Testis (tissue), 3 donors: ENCODE measurements around the gene ZBTB21. TPM values are rescaled to one million over a fixed set of nuclear protein-coding genes. Genes with fewer than 3 reads are reported as not detected.

ENCODE experiments used
- DNase-seq: peaks from one replicate; pipeline ENCODE4 v3.0.0-alpha.2; 2019
- H3K27ac ChIP-seq, 2 donors: fragments of 200-600 bp; sonication (generic); one replicate each; pipeline ENCODE4 v1.5.1; 2019
- H3K27me3 ChIP-seq: fragments of 200-600 bp; sonication (generic); one replicate; pipeline ENCODE4 v1.5.1; 2019
- H3K36me3 ChIP-seq: fragments of 200-600 bp; sonication (generic); one replicate; pipeline ENCODE4 v1.5.1; 2017; ENCODE audit warnings: low read depth; ENCODE audit errors: missing control alignments
- H3K4me1 ChIP-seq: fragments of 200-600 bp; sonication (generic); one replicate; pipeline ENCODE4 v1.5.1; 2019
- H3K4me3 ChIP-seq, 2 donors: fragments of 200-600 bp; sonication (generic); one replicate each; pipeline ENCODE4 v1.5.1; 2017 to 2019
- H3K9me3 ChIP-seq: fragments of 200-600 bp; sonication (generic); one replicate; pipeline ENCODE4 v1.5.1; 2017
- POLR2A ChIP-seq: fragments of 450-650 bp; IDR thresholded peaks from one replicate; pipeline ENCODE4 v1.6.1; 2017; ENCODE audit warnings: antibody characterized with exemption, mild to moderate bottlenecking, moderate library complexity
- WGBS, 2 donors: methylation state at CpG; one replicate each; pipeline ENCODE4 v1.1.5; 2018; 5-methylcytosine and 5-hydroxymethylcytosine counted together
- intact Hi-C: fragments of 100-400 bp; cut with DNase I; formaldehyde crosslinking; loops from one replicate; pipeline ENCODE4 v1.15.1; 2023; ENCODE audit warnings: low total_unique reads
- polyA plus RNA-seq: library from polyadenylated mRNA; stranded (reverse); fragments of 350-450 nt; fragmentation: Illumina TruSeq; extraction: RNeasy Lipid Tissue Mini Kit (QIAGEN cat#74804); gene quantifications from one replicate; pipeline ENCODE4 v1.2.3, GENCODE V29; 2014; ENCODE audit warnings: low read depth, low replicate concordance; ENCODE audit not compliant: insufficient read depth
- total RNA-seq, 2 donors: library from RNA; depleted of rRNA; stranded (reverse); fragments of >200 nt; gene quantifications; one replicate each; pipeline ENCODE4 v1.2.3, GENCODE V29; 2016
- TF ChIP-seq, protein P1 (sequence below), 3 experiments: fragments of 450-650 bp in 2 of 3; fragments of 200-600 bp in 1 of 3; sonication (generic) in 1 of 3; IDR thresholded peaks; one replicate each; pipeline ENCODE4 v1.5.1; 2016 to 2019; ENCODE audit warnings: antibody characterized with exemption in 3 of 3, mild to moderate bottlenecking in 2 of 3, moderate library complexity in 1 of 3

ZBTB21 gene
- total and polyA plus RNA-seq, 3 donors from 2014 or later, result 18.1 to 30.9 (median 26.3) TPM

DNA sequence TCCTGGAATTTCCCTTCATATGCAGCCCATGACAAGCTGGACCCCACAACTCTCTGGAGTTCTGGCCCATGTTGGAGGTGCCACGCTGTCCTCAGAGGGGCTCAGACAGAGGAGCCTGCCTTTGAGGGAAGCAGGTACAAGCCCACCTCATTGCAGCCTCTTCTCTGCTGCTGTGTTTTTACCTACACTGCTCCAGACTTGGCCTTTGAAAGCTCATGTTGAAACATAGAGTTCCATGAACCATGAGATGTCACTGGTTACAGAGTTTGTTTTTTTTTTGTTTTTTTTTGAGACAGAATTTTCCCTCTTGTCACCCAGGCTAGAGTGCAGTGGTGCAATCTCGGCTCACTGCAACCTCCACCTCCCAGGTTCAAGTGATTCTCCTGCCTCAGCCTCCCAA, 22.1 kb upstream of the ZBTB21 start:
- intact Hi-C loops, result no loop called here
- TF ChIP-seq, protein P1, sequence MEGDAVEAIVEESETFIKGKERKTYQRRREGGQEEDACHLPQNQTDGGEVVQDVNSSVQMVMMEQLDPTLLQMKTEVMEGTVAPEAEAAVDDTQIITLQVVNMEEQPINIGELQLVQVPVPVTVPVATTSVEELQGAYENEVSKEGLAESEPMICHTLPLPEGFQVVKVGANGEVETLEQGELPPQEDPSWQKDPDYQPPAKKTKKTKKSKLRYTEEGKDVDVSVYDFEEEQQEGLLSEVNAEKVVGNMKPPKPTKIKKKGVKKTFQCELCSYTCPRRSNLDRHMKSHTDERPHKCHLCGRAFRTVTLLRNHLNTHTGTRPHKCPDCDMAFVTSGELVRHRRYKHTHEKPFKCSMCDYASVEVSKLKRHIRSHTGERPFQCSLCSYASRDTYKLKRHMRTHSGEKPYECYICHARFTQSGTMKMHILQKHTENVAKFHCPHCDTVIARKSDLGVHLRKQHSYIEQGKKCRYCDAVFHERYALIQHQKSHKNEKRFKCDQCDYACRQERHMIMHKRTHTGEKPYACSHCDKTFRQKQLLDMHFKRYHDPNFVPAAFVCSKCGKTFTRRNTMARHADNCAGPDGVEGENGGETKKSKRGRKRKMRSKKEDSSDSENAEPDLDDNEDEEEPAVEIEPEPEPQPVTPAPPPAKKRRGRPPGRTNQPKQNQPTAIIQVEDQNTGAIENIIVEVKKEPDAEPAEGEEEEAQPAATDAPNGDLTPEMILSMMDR (IDR thresholded peaks at IDR 0.05), result no peak
- TF ChIP-seq POLR2A, result no peak
- Histone ChIP-seq H3K36me3 (no peaks in the 10 kb centered on the region), H3K27ac (no peak overlapping the region), H3K27me3 (no peaks in the 10 kb centered on the region), H3K9me3 (no peaks in the 10 kb centered on the region), H3K4me3 (no peak overlapping the region), H3K4me1 (no peaks in the 10 kb centered on the region)
- WGBS, 2 donors, result 93 to 96% methylated on average over 2 of the region's 2 CpGs
- no peak for DNase-seq

DNA sequence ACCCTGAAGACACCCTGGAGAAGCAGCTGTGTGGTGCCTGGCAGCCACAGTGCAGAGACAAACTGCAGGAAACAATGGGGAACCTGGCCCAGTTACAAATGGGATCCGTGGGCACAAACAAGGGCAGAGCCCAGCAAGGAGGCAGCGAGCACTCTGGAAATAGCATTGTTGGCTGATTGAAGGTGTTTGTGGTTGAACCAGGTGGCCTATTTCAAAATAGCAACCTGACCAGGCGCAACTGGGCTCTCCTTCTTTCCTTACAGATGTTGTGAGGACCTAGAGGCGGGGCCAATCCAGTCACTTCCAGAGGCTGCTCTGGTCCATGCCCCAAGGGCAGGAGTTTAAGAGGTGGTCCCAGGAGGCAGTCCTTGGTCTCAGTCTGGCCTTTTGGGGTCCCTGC, 21.7 kb upstream of the ZBTB21 start:
- no peaks in the 10 kb centered on the region for H3K4me1 ChIP-seq
- no peaks in the 10 kb centered on the region for H3K36me3 ChIP-seq
- 94 to 100% methylated on average over 3 to 4 of the region's 4 CpGs for WGBS, 2 donors
- no peaks in the 10 kb centered on the region for H3K27me3 ChIP-seq
- no peaks in the 10 kb centered on the region for H3K9me3 ChIP-seq
- intact Hi-C loops, result no loop called here
- no peak for DNase-seq
- no peak for TF ChIP-seq POLR2A
- TF ChIP-seq, protein P1 (IDR thresholded peaks at IDR 0.05), result no peak
- no peak overlapping the region for H3K27ac ChIP-seq
- H3K4me3 ChIP-seq, result no peak overlapping the region

DNA sequence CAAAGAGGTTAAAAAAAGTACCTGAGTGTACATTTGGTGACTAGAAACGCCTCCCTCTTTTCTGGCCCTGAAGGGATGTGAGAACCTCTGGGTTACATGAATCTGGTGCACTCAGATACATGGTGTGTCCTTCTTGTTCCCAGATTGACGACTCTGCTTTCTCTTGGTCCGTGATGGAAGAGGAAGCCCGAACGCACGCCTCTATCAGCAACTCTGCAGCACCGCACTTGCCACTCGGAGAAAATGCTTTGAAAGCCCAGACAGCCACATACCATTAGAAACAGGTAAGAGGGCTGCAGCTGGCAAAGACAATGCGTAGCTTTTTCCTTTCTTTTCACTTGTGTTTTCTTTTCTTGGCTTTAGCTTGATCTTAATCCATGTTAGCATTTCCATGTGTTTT, 21.1 kb upstream of the ZBTB21 start:
- TF ChIP-seq POLR2A, result no peak
- TF ChIP-seq, protein P1 (IDR thresholded peaks at IDR 0.05), result no peak
- DNase-seq, result no peak
- H3K9me3 ChIP-seq, result no peaks in the 10 kb centered on the region
- H3K27ac ChIP-seq, result no peak overlapping the region
- 79 to 97% methylated on average over 9 of the region's 9 CpGs for WGBS, 2 donors
- no peaks in the 10 kb centered on the region for H3K36me3 ChIP-seq
- no peaks in the 10 kb centered on the region for H3K4me1 ChIP-seq
- intact Hi-C loops, result no loop called here
- H3K27me3 ChIP-seq, result no peaks in the 10 kb centered on the region
- no peak overlapping the region for H3K4me3 ChIP-seq

- TF ChIP-seq POLR2A, result no peak
- TF ChIP-seq, protein P1 (IDR thresholded peaks at IDR 0.05), result no peak
- intact Hi-C loops, result no loop called here
Observed at GRCh38 chr21:42030311-42030710, 20.2 kb upstream of the ZBTB21 start.

DNA sequence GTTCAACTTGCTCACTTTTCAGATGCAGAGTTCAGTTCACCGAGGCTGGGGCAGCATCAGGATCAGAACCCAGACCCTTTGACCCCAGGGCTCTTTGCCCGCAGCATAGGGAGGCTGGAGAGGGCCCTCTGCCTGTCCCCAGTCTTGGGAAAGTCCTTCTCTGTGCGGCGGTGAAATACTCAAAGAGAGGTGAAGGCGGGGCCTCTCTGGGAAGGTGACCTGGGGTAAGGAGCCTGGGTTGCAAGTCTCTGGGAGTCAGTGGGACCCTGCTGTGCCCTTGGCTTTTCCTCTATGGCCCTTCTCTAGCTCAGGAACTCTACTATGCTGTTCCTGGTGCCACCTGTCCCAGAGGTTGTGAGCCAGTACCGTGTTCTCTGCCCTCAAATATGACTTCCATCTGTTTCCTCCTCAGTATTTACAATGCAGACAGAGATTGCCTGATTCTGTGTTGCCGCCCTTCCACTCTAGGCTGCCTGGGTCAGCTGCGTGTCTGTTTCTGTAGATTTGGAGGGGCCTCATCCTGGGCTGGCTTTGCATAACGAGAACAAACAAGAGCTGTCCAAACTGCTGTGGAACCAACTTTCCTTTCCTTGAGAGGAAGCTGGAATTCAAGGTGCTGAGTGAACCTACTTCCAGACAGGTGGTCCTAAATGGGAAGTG, 18.7 kb upstream of the ZBTB21 start:
- intact Hi-C loops, result no loop called here
- H3K9me3 ChIP-seq, result no peaks in the 10 kb centered on the region
- no peaks in the 10 kb centered on the region for H3K36me3 ChIP-seq
- no peaks in the 10 kb centered on the region for H3K4me1 ChIP-seq
- no peaks in the 10 kb centered on the region for H3K27me3 ChIP-seq
- 84 to 94% methylated on average over 9 of the region's 9 CpGs for WGBS, 2 donors
- no peak overlapping the region for H3K27ac ChIP-seq
- TF ChIP-seq, protein P1 (IDR thresholded peaks at IDR 0.05), result no peak
- DNase-seq, result no peak
- no peak overlapping the region for H3K4me3 ChIP-seq

More at GRCh38 chr21:42030311-42030710, 20.2 kb upstream of the ZBTB21 start:
- 85 to 94% methylated on average over 4 of the region's 4 CpGs for WGBS, 2 donors
- no peak overlapping the region for H3K27ac ChIP-seq
- H3K9me3 ChIP-seq, result no peaks in the 10 kb centered on the region
- no peaks in the 10 kb centered on the region for H3K36me3 ChIP-seq
- H3K4me1 ChIP-seq, result no peaks in the 10 kb centered on the region
- H3K4me3 ChIP-seq, result no peak overlapping the region
- DNase-seq, result no peak
- H3K27me3 ChIP-seq, result no peaks in the 10 kb centered on the region
